Measurements from ENCODE around the gene MANBA.
"Not testable (repeated sequence)": the region's sequence is repeated elsewhere in the genome, so short reads cannot be mapped to it uniquely, and the experiment has no call there.

Gene MANBA

GRCh38 chr4:102619776-102620631 lies 140.8 kb downstream of the MANBA start:
- DNase-seq (ENCODE audit: low read depth in 3 of 3), result not testable (repeated sequence)

GRCh38 chr4:102619021-102619420 lies 141.7 kb downstream of the MANBA start:
- DNase-seq (ENCODE audit: low read depth in 3 of 3), result not testable (repeated sequence)

GRCh38 chr4:102616636-102617035 lies 144.1 kb downstream of the MANBA start:
- no peak for DNase-seq (ENCODE audit: low read depth in 3 of 3)

DNA sequence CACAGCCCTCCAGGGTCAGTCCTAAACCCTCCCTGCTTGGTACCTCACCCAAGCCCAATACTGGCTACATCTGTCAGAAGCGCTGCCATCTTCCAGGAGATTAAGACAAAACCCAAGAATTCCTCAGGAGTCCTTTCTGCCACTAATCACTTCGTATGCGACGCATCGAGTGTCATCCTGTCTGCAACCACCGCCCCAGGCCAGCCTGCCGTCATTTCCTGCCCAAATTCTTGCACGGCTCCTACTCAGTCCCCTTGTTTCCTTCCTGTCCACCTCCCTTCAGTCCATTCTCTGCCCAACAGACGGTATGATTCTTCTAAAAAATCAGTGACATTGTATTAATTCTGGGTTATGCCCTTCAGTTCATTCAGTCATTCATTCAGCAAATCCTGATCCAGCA lies 146.0 kb downstream of the MANBA start:
- DNase-seq (ENCODE audit: low read depth in 3 of 3), result no peak

DNA sequence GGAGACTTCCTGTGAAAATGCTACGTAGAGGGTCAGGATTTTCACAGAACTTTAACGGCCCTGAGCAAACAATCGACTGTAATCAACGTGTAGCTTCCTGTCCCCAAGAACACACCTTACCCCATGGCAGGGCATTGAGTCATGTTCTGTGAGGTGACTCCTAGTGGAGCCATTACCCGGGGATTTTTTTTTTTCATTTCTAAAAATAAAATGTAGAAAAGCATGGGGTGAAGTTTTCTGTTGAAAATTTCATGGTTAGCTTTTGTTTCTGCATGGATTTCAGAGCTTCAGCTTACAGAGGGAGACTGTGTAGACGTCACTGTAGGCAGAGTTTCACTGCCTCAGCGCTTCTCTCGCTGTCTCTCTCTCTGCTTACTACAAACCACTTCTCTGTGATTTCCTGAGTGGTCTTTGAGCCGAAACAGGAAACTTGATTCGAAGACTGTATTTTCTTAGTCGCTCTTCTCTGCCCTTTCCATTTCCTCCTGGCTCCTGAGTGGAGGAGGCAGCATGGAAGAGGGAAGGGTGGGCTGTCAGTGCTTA lies 147.9 kb downstream of the MANBA start:
- no peak for DNase-seq (ENCODE audit: low read depth in 3 of 3)

DNA sequence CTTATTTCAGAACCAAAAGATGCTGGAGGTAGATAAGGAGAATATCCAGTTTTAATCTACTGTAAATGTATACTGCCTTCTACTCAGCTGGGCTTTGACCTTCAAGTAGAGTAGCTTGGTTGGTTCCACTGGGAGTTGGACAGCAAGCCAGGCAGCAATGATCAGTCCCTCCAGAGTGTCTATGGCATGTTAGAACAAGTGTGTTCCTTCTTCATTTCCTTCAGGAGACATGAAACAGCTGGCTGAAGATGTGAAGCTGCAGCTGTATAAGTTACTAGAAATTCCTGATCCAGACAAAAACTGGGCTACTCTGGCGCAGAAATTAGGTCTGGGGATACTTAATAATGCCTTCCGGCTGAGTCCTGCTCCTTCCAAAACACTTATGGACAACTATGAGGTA lies 148.6 kb downstream of the MANBA start:
- DNase-seq (ENCODE audit: low read depth in 3 of 3), result no peak

DNA sequence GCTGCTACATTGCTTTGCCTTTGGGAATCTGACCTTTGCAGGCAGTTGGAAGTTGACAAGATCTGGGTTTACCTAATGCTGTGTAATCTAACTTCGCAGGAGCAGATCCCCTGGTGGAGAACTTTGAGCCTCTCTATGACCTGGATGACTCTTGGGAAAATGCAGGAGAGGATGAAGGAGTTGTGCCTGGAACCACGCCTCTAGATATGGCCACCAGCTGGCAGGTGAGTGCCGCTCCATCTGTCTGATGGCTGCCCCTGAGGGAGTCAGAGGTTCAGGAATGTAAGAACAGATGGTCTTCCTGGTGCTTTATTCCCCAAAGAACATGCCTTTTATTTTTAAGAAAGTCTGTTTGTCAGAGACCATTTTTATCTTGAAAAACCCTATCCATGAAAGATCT lies 150.3 kb downstream of the MANBA start:
- DNase-seq (ENCODE audit: low read depth in 3 of 3), result no peak

GRCh38 chr4:102610007-102610406 lies 150.8 kb downstream of the MANBA start:
- no peak for DNase-seq (ENCODE audit: low read depth in 3 of 3)

DNA sequence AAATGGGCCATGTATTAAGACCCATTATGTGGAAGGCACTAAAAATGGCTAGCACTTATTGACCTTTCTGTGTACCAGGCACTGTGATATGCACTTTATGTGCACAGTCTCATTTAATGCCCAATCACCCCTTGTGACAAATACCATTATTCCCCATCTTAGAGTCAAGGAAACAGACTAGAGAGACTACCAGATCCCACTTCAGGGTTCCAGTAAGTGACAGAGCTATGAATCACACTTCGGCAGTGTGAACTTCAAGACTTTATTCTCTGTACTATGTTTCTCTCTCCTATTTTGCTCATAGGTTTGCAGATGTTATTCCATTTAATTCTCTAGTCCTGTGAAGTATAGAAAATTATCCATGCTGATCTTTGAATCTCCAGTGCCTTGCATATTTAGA lies 152.6 kb downstream of the MANBA start:
- no peak for DNase-seq (ENCODE audit: low read depth in 3 of 3)

DNA sequence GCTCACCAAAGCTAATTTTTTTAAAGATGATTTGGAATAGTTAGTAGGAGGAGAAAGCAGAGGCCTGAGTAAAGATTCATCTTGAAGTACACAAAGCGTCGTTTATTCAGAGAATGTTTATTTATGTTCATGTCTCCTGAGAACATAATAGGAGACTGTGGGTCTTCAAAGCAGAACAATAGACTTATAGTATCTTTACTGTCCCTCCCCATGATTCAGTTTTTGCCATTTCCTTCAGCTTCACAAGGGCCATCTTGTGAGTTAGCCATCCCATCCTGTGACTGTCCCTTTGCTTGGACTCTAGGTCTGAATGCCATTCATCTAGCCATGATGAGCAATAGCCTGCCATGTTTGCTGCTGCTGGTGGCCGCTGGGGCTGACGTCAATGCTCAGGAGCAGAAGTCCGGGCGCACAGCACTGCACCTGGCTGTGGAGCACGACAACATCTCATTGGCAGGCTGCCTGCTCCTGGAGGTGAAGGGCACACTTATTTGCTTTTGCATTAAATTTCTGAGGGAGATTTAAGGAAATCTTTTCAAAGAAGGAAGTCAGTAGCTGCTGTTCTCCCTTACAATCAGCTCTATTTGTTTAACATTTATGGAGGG lies 153.8 kb downstream of the MANBA start:
- DNase-seq (ENCODE audit: low read depth in 3 of 3), result no peak

GRCh38 chr4:102606261-102606660 lies 154.5 kb downstream of the MANBA start:
- DNase-seq (ENCODE audit: low read depth in 3 of 3), result no peak

GRCh38 chr4:102604222-102604940 lies 156.4 kb downstream of the MANBA start:
- no peak for DNase-seq (ENCODE audit: low read depth in 3 of 3)

DNA sequence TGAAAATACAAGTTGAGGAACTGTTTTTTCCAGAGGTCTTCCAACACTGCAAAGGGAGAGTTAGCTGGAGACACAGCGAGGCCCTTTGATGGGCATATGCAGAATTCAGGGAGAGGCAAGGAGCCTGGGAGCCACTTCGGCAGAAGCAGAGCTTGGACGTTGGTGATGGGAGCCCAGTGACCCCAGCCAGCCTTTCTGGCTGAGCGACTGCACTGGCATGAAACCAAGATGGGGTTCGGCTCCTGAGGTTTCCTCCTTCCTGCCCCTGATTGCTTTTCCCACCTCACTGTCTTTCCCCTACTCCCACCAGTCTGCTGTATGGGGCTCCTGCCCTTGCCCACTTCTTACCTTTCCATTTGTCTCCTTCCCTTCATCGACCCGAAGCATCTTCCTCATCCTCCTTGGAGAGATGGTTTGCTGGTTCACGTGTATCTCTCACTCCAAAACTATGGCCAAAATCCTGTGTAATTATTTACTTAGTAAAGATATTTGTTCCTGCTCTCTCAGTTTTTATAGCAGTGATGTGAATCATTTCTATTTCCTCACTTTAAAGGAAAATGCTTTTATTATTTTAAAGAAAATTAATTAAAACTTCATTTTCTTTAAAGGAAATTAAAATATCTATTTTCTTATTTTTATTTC lies 159.1 kb downstream of the MANBA start:
- DNase-seq (ENCODE audit: low read depth in 3 of 3), result no peak

GRCh38 chr4:102600689-102601088 lies 160.1 kb downstream of the MANBA start:
- no peak for DNase-seq (ENCODE audit: low read depth in 3 of 3)

DNA sequence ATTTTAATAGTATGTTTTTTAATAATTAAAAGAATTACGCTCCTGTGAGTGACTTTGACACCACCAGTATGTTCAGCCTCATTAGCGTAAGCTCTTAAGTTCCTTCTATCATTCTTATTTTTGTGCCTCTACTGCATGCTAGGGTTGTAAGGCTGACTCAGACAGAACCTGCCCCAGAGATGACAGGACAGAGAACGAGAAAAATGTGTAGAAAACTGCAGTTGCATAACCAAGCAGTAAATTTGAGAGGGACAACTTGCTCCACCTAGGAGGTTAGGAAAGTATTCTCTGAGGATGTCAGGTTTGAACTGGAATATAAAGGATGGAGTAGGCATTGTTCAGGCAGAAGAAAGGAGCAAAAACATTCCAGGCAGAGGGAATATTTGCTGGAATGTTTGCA lies 160.9 kb downstream of the MANBA start:
- no peak for DNase-seq (ENCODE audit: low read depth in 3 of 3)

DNA sequence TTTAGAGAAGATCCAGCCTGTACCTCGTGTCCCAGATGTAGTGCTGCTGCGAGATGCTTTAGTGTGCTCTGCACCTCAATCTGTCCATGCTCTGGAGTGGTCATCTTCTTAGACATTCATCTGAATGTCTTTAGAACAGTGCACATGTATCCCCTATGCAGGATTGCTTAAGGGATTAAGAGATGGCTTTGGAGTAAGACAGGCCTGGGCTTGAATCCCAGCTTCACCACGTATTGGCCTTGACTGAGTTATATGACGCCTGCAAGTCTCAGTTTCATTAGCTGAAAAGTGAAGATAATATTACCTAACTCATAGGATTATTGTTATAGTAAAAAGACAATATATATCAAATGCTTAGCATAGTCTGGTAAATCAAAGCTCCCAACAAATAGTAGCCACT lies 161.3 kb downstream of the MANBA start:
- no peak for DNase-seq (ENCODE audit: low read depth in 3 of 3)

DNA sequence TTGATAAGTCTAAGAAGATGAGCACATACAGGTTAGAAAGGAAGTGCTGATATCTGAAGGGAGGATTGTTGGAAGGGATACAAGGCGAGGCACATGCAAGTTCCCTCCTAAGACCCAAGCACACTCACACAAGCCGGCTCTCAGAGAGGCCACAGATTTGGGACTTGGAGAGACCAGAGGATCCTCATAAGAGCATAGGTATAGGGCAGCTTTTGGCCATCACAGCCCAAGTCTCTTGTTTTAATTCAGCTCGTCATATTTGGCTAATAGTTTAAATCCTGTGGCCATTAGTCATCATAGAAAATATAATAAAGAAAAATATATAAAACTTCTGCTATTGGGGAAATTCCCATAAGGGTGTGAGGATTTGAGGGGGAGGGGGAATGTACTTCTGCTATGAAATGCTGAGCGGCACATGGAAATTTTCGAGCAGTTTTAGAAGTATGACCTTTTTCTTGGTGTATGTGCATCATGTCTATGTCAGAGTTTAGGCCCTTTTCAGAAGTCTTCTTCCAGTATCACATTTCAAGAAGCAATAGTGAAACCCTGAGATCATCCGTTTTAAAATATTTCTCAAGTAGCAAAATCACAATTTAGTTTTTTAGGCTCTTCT lies 161.9 kb downstream of the MANBA start:
- DNase-seq (ENCODE audit: low read depth in 3 of 3), result no peak

DNA sequence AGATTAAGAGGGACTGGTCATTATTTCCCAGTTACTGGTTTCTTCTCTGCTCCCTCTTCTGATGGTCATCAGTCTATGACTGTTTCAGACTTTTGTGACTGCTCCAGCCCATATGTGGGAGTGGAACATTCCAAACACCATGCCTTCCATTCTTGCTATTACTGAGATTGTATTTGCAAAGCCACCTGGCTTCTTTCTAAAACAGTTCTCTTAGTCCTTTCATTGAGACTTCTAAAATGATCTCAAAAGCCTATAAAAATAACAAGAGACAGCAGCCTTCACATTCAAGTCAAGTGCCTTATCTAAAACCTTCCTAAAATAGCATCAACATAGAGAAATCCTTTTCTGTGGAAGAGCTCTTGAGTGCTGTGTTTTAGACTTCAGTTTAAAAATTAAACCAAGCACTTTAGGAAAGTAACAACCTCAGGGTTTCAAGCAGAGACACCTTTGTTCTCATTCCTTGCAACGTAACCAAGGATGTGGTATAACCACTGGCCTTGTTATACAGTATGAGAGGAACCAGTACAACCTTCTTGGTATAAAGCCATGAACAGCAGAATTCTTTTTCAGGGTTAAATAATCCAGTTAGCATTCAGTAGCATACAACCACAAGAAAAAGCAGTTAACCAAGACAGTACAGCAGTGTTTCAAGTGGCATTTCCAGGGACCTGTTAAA lies 162.5 kb downstream of the MANBA start:
- DNase-seq (ENCODE audit: low read depth in 3 of 3), result no peak

GRCh38 chr4:102596532-102596931 lies 164.2 kb downstream of the MANBA start:
- no peak for DNase-seq (ENCODE audit: low read depth in 3 of 3)

- no peak for DNase-seq (ENCODE audit: low read depth in 3 of 3)
These were observed 166.8 kb downstream of the MANBA start for GRCh38 chr4:102594000-102594399.

DNA sequence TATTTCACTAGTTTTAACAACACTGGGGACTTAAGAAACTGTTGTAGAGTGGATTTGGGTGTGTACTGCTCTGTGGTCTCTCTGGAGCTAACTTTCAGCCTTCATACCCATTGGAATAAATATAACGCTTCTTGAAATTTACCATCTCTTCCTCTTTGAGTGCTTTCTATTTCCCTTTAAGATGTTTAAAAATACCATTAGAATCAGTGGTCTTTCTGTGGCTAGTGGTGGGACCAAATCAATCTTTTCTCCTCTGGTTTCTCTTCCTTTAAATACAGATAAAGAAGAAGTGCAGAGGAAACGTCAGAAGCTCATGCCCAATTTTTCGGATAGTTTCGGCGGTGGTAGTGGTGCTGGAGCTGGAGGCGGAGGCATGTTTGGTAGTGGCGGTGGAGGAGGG lies 167.6 kb downstream of the MANBA start:
- no peak for DNase-seq (ENCODE audit: low read depth in 3 of 3)

All from stimulated activated CD4-positive, alpha-beta T cell treated with anti-CD3 and anti-CD28 coated beads, TNF-alpha, amount 100 ng/mL, for 48 hours (primary cell).